Cardiac fibroblast (primary cell): ENCODE results near the gene ZDHHC18.

ENCODE experiments used
- DNase-seq, 2 donors: peaks; one replicate each; pipeline versions ENCODE4 v3.0.0 to v3.0.0-alpha.2; 2010; ENCODE audit warnings: low read depth in 2 of 2
- H3K4me3 ChIP-seq, 2 donors: replicated peaks in 1 of 2; 1 replicate in 1 of 2; 2 replicates in 1 of 2; pipeline ENCODE4 v1.5.1; 2011; ENCODE audit warnings: low read depth in 2 of 2, low read length in 2 of 2, mild to moderate bottlenecking in 2 of 2, moderate library complexity in 1 of 2
- CTCF ChIP-seq: IDR thresholded peaks from one replicate; pipeline ENCODE4 v1.5.1; 2011; ENCODE audit warnings: low read depth, mild to moderate bottlenecking, low read length, inconsistent platforms

Gene ZDHHC18

GRCh38 chr1:26882696-26883463 is 56.4 kb downstream of the ZDHHC18 start:
- H3K4me3 ChIP-seq = no peak overlapping the region
- no peak for TF ChIP-seq CTCF

GRCh38 chr1:26887125-26887524 is 60.6 kb downstream of the ZDHHC18 start:
- H3K4me3 ChIP-seq = no peak overlapping the region
- peak; percentile 62 to 68 for DNase-seq
- TF ChIP-seq CTCF = peak; percentile 52

More at GRCh38 chr1:26882696-26883463, 56.4 kb downstream of the ZDHHC18 start:
- no peak for DNase-seq

GRCh38 chr1:26888231-26888630 is 61.7 kb downstream of the ZDHHC18 start:
- no peak overlapping the region for H3K4me3 ChIP-seq
- no peak for TF ChIP-seq CTCF
- no peak for DNase-seq

GRCh38 chr1:26889551-26890466 is 63.3 kb downstream of the ZDHHC18 start, which contains the start of gene GPN2:
GPN2 (minus strand) TSS chr1:26890283; CDS start chr1:26890096, 187 bp downstream.
- peak; percentile 74 to 79 for DNase-seq
- no peak for TF ChIP-seq CTCF

GRCh38 chr1:26890467-26890796 is 63.9 kb downstream of the ZDHHC18 start:
- peak overlapping the region; percentile 98 to 99 for H3K4me3 ChIP-seq
- no peak for TF ChIP-seq CTCF
- DNase-seq = no peak

More at GRCh38 chr1:26889551-26890466, 63.3 kb downstream of the ZDHHC18 start, which contains the start of gene GPN2:
- peak within 1 kb of the TSS; percentile 98 to 99 for H3K4me3 ChIP-seq

- TF ChIP-seq CTCF = no peak
- H3K4me3 ChIP-seq = no peak overlapping the region
- DNase-seq = no peak
Measured at GRCh38 chr1:26894263-26894662, 67.8 kb downstream of the ZDHHC18 start.
